ENCODE data around the gene QRFP. TPM values are rescaled to one million over a fixed set of nuclear protein-coding genes. Genes with fewer than 3 reads are reported as not detected.

The QRFP gene
- total RNA-seq, 4 donors from 2014 or later: not detected

GRCh38 chr9:130927338-130927737 lies 30.7 kb upstream of the QRFP start:
- intact Hi-C loops (cut with DNase I): no loop called here
- no peak for TF ChIP-seq POLR2A (IDR thresholded peaks at IDR 0.05)
- WGBS, 2 donors: 68 to 72% methylated on average over 10 of the region's 10 CpGs

GRCh38 chr9:130925050-130925678 lies 28.6 kb upstream of the QRFP start:
- intact Hi-C loops (cut with DNase I): no loop called here
- TF ChIP-seq POLR2A (IDR thresholded peaks at IDR 0.05) (no peak), CTCF (IDR thresholded peaks at IDR 0.05) (no peak)
- 82 to 85% methylated on average over 15 to 19 of the region's 19 CpGs for WGBS, 2 donors
- Histone ChIP-seq H3K9me3 (no peaks in the 10 kb centered on the region), H3K27me3 (no peaks in the 10 kb centered on the region), H3K36me3 (no peaks in the 10 kb centered on the region), H3K4me1 (peaks cover 7 to 16% of the 10 kb centered on the region in 2 donors), H3K4me3 (replicated peaks in 1 of 3) (no peak overlapping the region), H3K27ac (no peak overlapping the region)
- DNase-seq: no peak

More at GRCh38 chr9:130927338-130927737, 30.7 kb upstream of the QRFP start:
- H3K27me3 ChIP-seq: no peaks in the 10 kb centered on the region
- no peaks in the 10 kb centered on the region for H3K9me3 ChIP-seq
- peak in 1 of 2 donors; percentile 27 for DNase-seq
- H3K4me1 ChIP-seq: peaks cover 7 to 16% of the 10 kb centered on the region in 2 donors
- H3K27ac ChIP-seq: no peak overlapping the region
- H3K36me3 ChIP-seq: no peaks in the 10 kb centered on the region
- no peak overlapping the region for H3K4me3 ChIP-seq (replicated peaks in 1 of 3)

- no peaks in the 10 kb centered on the region for H3K9me3 ChIP-seq
- WGBS, 2 donors: 71 to 80% methylated on average over 5 to 8 of the region's 10 CpGs
- H3K4me1 ChIP-seq: peaks cover 7 to 16% of the 10 kb centered on the region in 2 donors
- H3K36me3 ChIP-seq: no peaks in the 10 kb centered on the region
- no peaks in the 10 kb centered on the region for H3K27me3 ChIP-seq
- TF ChIP-seq CTCF (IDR thresholded peaks at IDR 0.05) (no peak), POLR2A (IDR thresholded peaks at IDR 0.05) (no peak)
- intact Hi-C loops (cut with DNase I): no loop called here
- H3K4me3 ChIP-seq (replicated peaks in 1 of 3): no peak overlapping the region
- DNase-seq: no peak
- H3K27ac ChIP-seq: no peak overlapping the region
These were observed 27.8 kb upstream of the QRFP start for GRCh38 chr9:130924448-130924788.

- intact Hi-C loops (cut with DNase I): no loop called here
- no peaks in the 10 kb centered on the region for H3K27me3 ChIP-seq
- no peaks in the 10 kb centered on the region for H3K36me3 ChIP-seq
- 89% methylated on average over 23 to 28 of the region's 42 CpGs for WGBS, 2 donors
- H3K9me3 ChIP-seq: no peaks in the 10 kb centered on the region
- DNase-seq: no peak
- H3K4me3 ChIP-seq (replicated peaks in 1 of 3): no peak overlapping the region
- no peak overlapping the region for H3K27ac ChIP-seq
- TF ChIP-seq POLR2A (IDR thresholded peaks at IDR 0.05) (no peak), CTCF (IDR thresholded peaks at IDR 0.05) (no peak)
- H3K4me1 ChIP-seq: peaks cover 6 to 15% of the 10 kb centered on the region in 2 donors
These were observed 27.2 kb upstream of the QRFP start for GRCh38 chr9:130923611-130924447.

GRCh38 chr9:130922893-130923610 lies 26.4 kb upstream of the QRFP start:
- no peaks in the 10 kb centered on the region for H3K27me3 ChIP-seq
- intact Hi-C loops (cut with DNase I): no loop called here

More at GRCh38 chr9:130922893-130923610, 26.4 kb upstream of the QRFP start:
- Histone ChIP-seq H3K4me1 (peaks cover under 1 to 7% of the 10 kb centered on the region in 2 donors), H3K9me3 (no peaks in the 10 kb centered on the region), H3K4me3 (replicated peaks in 1 of 3) (no peak overlapping the region), H3K36me3 (no peaks in the 10 kb centered on the region), H3K27ac (no peak overlapping the region)
- no peak for DNase-seq
- 71 to 72% methylated on average over 14 to 16 of the region's 16 CpGs for WGBS, 2 donors
- TF ChIP-seq CTCF (IDR thresholded peaks at IDR 0.05) (no peak), POLR2A (IDR thresholded peaks at IDR 0.05) (no peak)

Measured in thyroid gland (tissue), 4 donors.